ENCODE measurements around the gene FAM170B.

GRCh38 chr10:49177391-49178355 is 43.9 kb upstream of the FAM170B start:
- no peak for TF ChIP-seq RXRA (IDR thresholded peaks at IDR 0.05; ENCODE audit: borderline replicate concordance, low read depth)
- TF ChIP-seq MXI1 (IDR thresholded peaks at IDR 0.05; ENCODE audit: low read depth, low read length) = no peak
- no peak for TF ChIP-seq EP300 (IDR thresholded peaks at IDR 0.05; ENCODE audit: borderline replicate concordance in 1 of 2, low read depth in 1 of 2, low read length in 1 of 2)
- TF ChIP-seq CTCF (IDR thresholded peaks at IDR 0.05) = no peak
- no peak for TF ChIP-seq FOXM1 (IDR thresholded peaks at IDR 0.05; ENCODE audit: low read depth)

Measured in SK-N-SH (cell line).